Suprapubic skin (tissue), 4 donors: ENCODE results near the gene FGF22.

ENCODE experiments used
- POLR2A ChIP-seq, 2 donors: fragments of 450-650 bp; IDR thresholded peaks; one replicate each; pipeline ENCODE4 v1.6.1; 2017; ENCODE audit warnings: antibody characterized with exemption in 2 of 2, mild to moderate bottlenecking in 2 of 2, moderate library complexity in 2 of 2
- POLR2AphosphoS5 ChIP-seq, 3 donors: sonication (generic); formaldehyde crosslinking; IDR thresholded peaks; one replicate each; pipeline ENCODE4 v1.6.1; 2017; ENCODE audit warnings: antibody characterized with exemption in 3 of 3
- TF ChIP-seq, protein P1 (sequence below), 2 donors: fragments of 200-600 bp in 1 of 2; fragments of 450-650 bp in 1 of 2; sonication (generic) in 1 of 2; IDR thresholded peaks; one replicate each; pipeline ENCODE4 v1.5.1; 2016 to 2019; ENCODE audit warnings: antibody characterized with exemption in 2 of 2, mild to moderate bottlenecking in 1 of 2, moderate library complexity in 1 of 2

DNA sequence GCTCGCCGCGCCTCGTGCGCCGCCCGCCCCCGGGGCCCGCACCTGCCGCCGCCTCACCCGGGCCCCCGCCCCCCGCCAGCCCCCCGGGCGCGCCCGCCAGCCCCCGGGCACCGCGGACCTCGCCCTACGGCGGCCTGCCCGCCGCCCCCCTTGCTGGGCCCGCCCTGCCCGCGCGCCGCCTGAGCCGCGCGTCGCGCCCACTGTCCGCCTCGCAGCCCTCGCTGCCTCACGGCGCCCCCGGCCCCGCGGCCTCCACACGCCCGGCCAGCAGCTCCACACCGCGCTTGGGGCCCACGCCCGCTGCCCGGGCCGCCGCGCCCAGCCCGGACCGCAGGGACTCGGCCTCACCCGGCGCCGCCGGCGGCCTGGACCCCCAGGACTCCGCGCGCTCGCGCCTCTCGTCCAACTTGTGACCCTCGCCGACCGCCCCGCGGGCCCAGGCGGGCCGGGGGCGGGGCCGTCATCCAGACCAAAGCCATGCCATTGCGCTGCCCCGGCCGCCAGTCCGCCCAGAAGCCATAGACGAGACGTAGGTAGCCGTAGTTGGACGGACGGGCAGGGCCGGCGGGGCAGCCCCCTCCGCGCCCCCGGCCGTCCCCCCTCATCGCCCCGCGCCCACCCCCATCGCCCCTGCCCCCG, 23.5 kb upstream of the FGF22 start:
- TF ChIP-seq, protein P1, sequence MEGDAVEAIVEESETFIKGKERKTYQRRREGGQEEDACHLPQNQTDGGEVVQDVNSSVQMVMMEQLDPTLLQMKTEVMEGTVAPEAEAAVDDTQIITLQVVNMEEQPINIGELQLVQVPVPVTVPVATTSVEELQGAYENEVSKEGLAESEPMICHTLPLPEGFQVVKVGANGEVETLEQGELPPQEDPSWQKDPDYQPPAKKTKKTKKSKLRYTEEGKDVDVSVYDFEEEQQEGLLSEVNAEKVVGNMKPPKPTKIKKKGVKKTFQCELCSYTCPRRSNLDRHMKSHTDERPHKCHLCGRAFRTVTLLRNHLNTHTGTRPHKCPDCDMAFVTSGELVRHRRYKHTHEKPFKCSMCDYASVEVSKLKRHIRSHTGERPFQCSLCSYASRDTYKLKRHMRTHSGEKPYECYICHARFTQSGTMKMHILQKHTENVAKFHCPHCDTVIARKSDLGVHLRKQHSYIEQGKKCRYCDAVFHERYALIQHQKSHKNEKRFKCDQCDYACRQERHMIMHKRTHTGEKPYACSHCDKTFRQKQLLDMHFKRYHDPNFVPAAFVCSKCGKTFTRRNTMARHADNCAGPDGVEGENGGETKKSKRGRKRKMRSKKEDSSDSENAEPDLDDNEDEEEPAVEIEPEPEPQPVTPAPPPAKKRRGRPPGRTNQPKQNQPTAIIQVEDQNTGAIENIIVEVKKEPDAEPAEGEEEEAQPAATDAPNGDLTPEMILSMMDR (IDR thresholded peaks at IDR 0.05) = no peak
- TF ChIP-seq POLR2AphosphoS5 (IDR thresholded peaks at IDR 0.05) = no peak
- no peak for TF ChIP-seq POLR2A (IDR thresholded peaks at IDR 0.05)
